ENCODE measurements around the gene PCP2.

The PCP2 gene

DNA sequence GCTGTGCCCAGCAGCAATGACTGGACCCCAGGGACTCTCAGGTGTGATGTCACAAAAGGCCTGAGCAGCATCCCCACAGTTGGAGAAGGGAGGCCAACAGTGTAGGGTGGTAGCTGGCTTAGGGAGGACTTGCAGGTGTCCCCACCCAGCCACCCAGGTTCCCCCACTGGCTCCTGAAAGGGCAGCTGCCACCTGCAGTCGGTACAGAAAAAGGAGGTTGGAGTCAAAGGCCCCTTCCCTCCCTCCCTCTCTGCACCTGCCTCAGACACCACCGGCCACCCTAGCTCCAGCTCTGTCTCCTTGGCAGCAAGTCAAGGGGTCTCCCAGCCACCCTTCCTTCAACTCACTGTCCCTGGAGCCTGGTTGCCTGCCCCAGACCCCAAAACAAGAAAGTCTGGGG, at the start of gene PCP2:
Gene PCP2 (minus strand): TSS at position 22 of the 400 bp plus-strand sequence. CDS start 262 bp downstream, outside the sequence.
- no peak for DNase-seq (ENCODE audit: low read depth)
- TF ChIP-seq, protein P1, sequence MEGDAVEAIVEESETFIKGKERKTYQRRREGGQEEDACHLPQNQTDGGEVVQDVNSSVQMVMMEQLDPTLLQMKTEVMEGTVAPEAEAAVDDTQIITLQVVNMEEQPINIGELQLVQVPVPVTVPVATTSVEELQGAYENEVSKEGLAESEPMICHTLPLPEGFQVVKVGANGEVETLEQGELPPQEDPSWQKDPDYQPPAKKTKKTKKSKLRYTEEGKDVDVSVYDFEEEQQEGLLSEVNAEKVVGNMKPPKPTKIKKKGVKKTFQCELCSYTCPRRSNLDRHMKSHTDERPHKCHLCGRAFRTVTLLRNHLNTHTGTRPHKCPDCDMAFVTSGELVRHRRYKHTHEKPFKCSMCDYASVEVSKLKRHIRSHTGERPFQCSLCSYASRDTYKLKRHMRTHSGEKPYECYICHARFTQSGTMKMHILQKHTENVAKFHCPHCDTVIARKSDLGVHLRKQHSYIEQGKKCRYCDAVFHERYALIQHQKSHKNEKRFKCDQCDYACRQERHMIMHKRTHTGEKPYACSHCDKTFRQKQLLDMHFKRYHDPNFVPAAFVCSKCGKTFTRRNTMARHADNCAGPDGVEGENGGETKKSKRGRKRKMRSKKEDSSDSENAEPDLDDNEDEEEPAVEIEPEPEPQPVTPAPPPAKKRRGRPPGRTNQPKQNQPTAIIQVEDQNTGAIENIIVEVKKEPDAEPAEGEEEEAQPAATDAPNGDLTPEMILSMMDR (IDR thresholded peaks at IDR 0.05; ENCODE audit: low read depth, low read length, missing control alignments), result no peak
- in situ Hi-C loops (cut with HindIII; ENCODE audit: low sequenced_read_pairs), result no loop called here
- H3K4me3 ChIP-seq (ENCODE audit: low read depth, low read length), result no peak within 1 kb of the TSS

DNA sequence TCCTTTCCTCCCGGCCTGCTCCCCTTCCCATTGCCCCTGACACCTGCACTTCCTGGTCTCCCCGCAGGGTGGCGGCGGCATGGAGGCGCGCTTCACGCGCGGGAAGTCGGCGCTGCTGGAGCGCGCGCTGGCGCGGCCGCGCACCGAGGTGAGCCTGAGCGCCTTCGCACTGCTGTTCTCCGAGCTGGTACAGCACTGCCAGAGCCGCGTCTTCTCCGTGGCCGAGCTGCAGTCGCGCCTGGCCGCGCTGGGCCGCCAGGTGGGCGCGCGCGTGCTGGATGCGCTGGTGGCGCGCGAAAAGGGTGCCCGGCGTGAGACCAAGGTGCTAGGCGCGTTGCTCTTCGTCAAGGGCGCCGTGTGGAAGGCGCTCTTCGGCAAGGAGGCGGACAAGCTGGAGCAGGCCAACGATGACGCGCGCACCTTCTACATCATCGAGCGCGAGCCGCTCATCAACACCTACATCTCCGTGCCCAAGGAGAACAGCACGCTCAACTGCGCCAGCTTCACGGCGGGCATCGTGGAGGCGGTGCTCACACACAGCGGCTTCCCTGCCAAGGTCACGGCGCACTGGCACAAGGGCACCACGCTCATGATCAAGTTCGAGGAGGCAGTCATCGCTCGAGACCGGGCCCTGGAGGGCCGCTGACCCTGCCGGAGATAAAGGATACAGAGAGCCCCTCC, 48.8 kb upstream of the PCP2 start:
- no peak for DNase-seq (ENCODE audit: low read depth)
- peak overlapping the region; percentile 100 for H3K4me3 ChIP-seq (ENCODE audit: low read depth, low read length)
- TF ChIP-seq, protein P1 (IDR thresholded peaks at IDR 0.05; ENCODE audit: low read depth, low read length, missing control alignments), result no peak
- in situ Hi-C loops (cut with HindIII; ENCODE audit: low sequenced_read_pairs), result no loop called here

DNA sequence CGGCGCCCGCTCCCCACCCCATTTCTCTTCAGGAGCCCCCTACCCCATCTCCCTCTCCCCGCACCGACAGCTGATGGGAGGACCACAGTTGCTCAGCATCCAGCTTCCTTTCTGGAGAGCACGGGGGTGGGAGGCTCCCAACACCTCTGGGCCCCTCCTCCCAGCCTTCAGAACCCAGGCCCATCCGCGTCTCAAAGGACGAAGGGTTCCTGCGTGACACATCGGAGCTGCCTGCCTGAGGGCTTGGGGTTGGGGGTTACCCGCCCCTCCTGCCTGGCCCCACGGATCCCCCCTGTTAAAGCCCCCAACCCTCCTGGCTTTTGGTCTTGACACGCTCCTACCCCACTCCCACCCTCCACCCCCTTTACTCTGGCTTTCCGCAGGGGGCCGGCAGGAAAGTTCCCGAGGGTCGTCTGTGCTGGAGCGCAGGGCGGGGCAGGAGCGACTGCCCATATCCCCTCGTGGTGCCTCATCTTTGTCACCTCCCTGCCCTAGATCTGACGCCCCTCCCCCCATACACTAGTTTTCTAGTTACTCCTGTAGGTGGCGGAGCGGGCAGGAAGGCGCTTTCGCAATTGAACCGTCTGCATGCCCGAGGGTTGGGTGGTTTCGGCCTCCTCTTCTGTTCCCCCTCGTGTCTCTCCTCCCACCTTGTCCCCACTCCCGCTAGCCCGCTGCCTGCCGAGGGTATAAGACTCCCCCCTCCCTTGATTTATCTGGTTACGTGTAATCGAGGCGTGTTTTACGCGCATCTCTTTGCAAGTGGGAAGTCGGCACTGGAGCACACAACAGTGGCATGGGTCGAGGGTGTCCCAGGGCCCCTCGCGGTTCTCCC, 48.0 kb upstream of the PCP2 start:
- in situ Hi-C loops (cut with HindIII; ENCODE audit: low sequenced_read_pairs), result no loop called here
- TF ChIP-seq, protein P1 (IDR thresholded peaks at IDR 0.05; ENCODE audit: low read depth, low read length, missing control alignments), result peak; percentile 68
- DNase-seq (ENCODE audit: low read depth), result peak; percentile 47
- peak overlapping the region; percentile 100 for H3K4me3 ChIP-seq (ENCODE audit: low read depth, low read length)

DNA sequence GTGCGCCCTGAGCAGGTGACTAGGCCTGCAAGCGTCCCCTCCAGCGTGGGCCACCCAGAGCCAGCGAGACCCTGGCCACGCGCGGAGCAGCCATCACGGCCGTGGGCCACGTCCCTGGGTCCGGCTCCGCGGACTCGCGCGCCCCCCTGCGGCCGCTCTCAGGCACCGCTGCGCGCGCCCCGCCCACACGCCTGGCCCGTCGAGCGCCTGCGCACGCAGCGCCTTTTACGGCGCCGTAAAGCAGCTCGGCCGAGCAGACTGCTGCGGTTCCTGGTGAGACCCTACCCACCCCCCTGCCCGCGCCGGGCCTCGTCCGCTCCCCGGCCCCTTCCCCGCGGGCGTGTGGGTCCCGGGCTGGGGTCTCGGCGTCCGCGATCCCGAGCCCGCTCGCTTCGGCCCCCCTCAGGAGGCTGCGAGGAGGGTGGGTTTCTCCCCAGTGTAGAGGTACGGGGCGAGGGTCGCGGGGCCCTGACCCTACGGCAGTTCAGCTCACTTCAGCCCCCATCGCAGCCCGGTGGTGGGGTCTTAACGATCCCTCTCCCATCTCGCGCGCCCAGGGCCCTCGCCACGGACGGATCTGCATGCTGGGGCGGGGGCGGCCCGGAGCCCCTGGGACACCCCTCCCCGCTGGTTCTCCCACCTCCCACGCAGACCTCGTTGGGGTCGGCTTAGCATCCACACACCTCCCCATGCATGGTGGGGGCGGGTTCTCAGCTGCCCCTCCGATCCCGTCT, 47.3 kb upstream of the PCP2 start, which contains the start of gene TRAPPC5:
Gene TRAPPC5 (plus strand): TSS at position 228 of the 734 bp plus-strand sequence. CDS start 1,421 bp downstream, outside the sequence.
- peak; percentile 34 for DNase-seq (ENCODE audit: low read depth)
- H3K4me3 ChIP-seq (ENCODE audit: low read depth, low read length), result peak within 1 kb of the TSS; percentile 100
- TF ChIP-seq, protein P1 (IDR thresholded peaks at IDR 0.05; ENCODE audit: low read depth, low read length, missing control alignments), result peak; percentile 64
- in situ Hi-C loops (cut with HindIII; ENCODE audit: low sequenced_read_pairs), result no loop called here

DNA sequence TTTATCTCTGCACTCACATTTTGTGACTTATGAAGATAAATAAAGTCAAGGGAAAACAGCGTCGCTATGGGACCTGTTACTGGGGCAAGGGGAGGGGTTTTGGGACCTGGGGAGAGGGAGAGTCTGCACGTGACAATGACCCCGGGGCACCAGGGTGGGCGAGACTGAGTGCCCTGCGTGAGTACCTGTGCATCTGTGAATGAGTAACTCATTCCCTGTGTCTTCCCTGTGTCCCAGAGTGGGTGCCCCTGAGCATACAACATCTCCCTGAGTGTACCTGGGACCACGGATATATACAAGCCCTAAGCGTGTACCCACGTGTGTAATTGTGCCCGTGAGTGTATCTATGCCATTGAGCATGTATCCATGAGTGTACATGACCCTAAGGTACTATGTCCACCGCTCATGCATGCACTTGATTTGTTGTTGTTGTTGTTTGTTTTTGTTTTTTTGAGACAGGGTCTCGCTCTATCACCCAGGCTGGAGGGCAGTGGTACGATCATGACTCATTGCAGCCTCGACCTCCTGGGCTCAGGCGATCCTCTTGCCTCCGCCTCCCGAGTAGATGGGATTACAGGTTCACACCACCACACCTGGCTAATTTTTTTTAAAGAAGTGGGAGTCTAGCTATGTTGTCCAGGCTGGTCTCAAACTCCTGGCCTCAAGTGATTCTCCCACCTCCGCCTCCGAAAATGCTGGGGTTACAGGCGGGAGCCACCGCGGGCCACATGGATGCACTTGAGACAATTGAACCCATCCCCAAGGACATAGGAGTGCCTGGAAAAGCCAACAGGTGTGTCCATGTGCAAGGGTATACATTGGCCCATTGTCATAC, 46.5 kb upstream of the PCP2 start:
- in situ Hi-C loops (cut with HindIII; ENCODE audit: low sequenced_read_pairs), result no loop called here
- no peak for DNase-seq (ENCODE audit: low read depth)
- H3K4me3 ChIP-seq (ENCODE audit: low read depth, low read length), result peak overlapping the region; percentile 100
- TF ChIP-seq, protein P1 (IDR thresholded peaks at IDR 0.05; ENCODE audit: low read depth, low read length, missing control alignments), result no peak

All from astrocyte of the cerebellum (primary cell).